Retinal pigment epithelial cell (primary cell): Measurements from ENCODE around the gene DPP6.

Experiments used
- DNase-seq: peaks from one replicate; pipeline ENCODE4 v3.0.0-alpha.2; 2010; ENCODE audit warnings: low read depth
- H3K4me3 ChIP-seq: 2 replicates; pipeline ENCODE4 v1.5.1; 2011; ENCODE audit warnings: mild to moderate bottlenecking, low read length, control low read depth, moderate library complexity
- CTCF ChIP-seq: conservative IDR thresholded peaks from 2 replicates; pipeline ENCODE4 v1.5.1; 2011; ENCODE audit warnings: low read depth, low read length, control low read depth, inconsistent platforms

The DPP6 gene

GRCh38 chr7:154480817-154481216, 428.6 kb downstream of the DPP6 start:
- no peak for TF ChIP-seq CTCF
- H3K4me3 ChIP-seq, result no peak overlapping the region
- DNase-seq, result no peak

GRCh38 chr7:154482863-154483262, 430.7 kb downstream of the DPP6 start:
- H3K4me3 ChIP-seq, result no peak overlapping the region
- no peak for TF ChIP-seq CTCF
- DNase-seq, result no peak

GRCh38 chr7:154484406-154484805, 432.2 kb downstream of the DPP6 start:
- no peak for TF ChIP-seq CTCF
- DNase-seq, result no peak
- H3K4me3 ChIP-seq, result no peak overlapping the region

GRCh38 chr7:154484943-154485342, 432.7 kb downstream of the DPP6 start:
- H3K4me3 ChIP-seq, result no peak overlapping the region
- no peak for TF ChIP-seq CTCF
- DNase-seq, result no peak

- no peak for DNase-seq
- no peak for TF ChIP-seq CTCF
- H3K4me3 ChIP-seq, result no peak overlapping the region
Measured at GRCh38 chr7:154489897-154490296, 437.7 kb downstream of the DPP6 start.

- H3K4me3 ChIP-seq, result no peak overlapping the region
- no peak for TF ChIP-seq CTCF
- no peak for DNase-seq
Measured at GRCh38 chr7:154493594-154493993, 441.4 kb downstream of the DPP6 start.

- TF ChIP-seq CTCF, result no peak
- DNase-seq, result no peak
- no peak overlapping the region for H3K4me3 ChIP-seq
Measured at GRCh38 chr7:154497751-154498150, 445.6 kb downstream of the DPP6 start.
